K562 (cell line): Measurements from ENCODE around the gene PLA2G12B. TPM values are rescaled to one million over a fixed set of nuclear protein-coding genes. Genes with fewer than 3 reads are reported as not detected.
A peak's percentile ranks its signal among the peaks of the same experiment; 100 is the strongest.

Experiments
- ATAC-seq: fragments of 200-7000 bp; cut with Tn5 transposase; 3 replicates; pipeline ENCODE4 v1.9.1; 2020; ENCODE audit warnings: moderate library complexity
- BruUV-seq: library from RNA; stranded (reverse); fragments of 400-500 nt; replicated peaks from 2 replicates; lab custom pipeline; 2021; lab: Mats Ljungman, UMichigan
- CTCF ChIA-PET: fragments of 300-600 bp; formaldehyde crosslinking; extraction: SDS; loops from one replicate; lab custom pipeline; 2021; ENCODE audit warnings: low intra/inter-chr PET ratio; lab: Yijun Ruan, JAX
- POLR2A ChIA-PET: fragments of 300-600, 350-650 bp; sonication (Branson Sonifier 250); formaldehyde crosslinking; extraction: SDS; loops from one replicate; lab custom pipeline; 2021; ENCODE audit warnings: antibody characterized with exemption, inconsistent platforms; lab: Yijun Ruan, JAX
- DNase-seq, 4 experiments: peaks; one replicate each; pipeline versions ENCODE4 v3.0.0 to v3.0.0-alpha.2; 2011 to 2018; ENCODE audit warnings: low spot score in 3 of 4, mixed read lengths in 3 of 4; ENCODE audit errors: extremely low read depth in 1 of 4
- FAIRE-seq: peaks from 2 replicates; lab custom pipeline; 2011; peaks lifted over from hg19 to GRCh38; lab: Jason Lieb, UNC
- H2AFZ ChIP-seq: 2 replicates; pipeline ENCODE4 v1.6.0; 2011; ENCODE audit warnings: low read depth, low read length, control low read depth, inconsistent platforms
- H3K27ac ChIP-seq: fragments of 200-600 bp; 3 replicates; pipeline ENCODE4 v1.8.0; 2011; ENCODE audit warnings: low read depth, mild to moderate bottlenecking, control low read depth, inconsistent platforms, low read length, moderate library complexity, mixed read lengths; ENCODE audit errors: extremely low read depth
- H3K27me3 ChIP-seq, 2 experiments: fragments of 300-600 bp in 1 of 2; 2 replicates in 1 of 2; 3 replicates in 1 of 2; pipeline versions ENCODE4 v1.6.0 to v1.8.0; 2011; ENCODE audit warnings: inconsistent platforms in 2 of 2, low read length in 2 of 2, mild to moderate bottlenecking in 1 of 2, mixed read lengths in 1 of 2, moderate library complexity in 1 of 2; ENCODE audit not compliant: control insufficient read depth in 2 of 2, insufficient read depth in 2 of 2
- H3K36me3 ChIP-seq: fragments of 300-600 bp; 3 replicates; pipeline ENCODE4 v1.8.0; 2011; ENCODE audit warnings: mild to moderate bottlenecking, low read length, inconsistent platforms; ENCODE audit not compliant: control insufficient read depth, insufficient read depth
- H3K4me1 ChIP-seq, 2 experiments: fragments of 200-600 bp in 1 of 2; replicated peaks in 1 of 2; 2 replicates in 1 of 2; 3 replicates in 1 of 2; pipeline versions ENCODE4 v1.5.1 to v1.8.0; 2011; ENCODE audit warnings: inconsistent platforms in 2 of 2, low read length in 2 of 2, mild to moderate bottlenecking in 1 of 2, mixed read lengths in 1 of 2, moderate library complexity in 1 of 2; ENCODE audit not compliant: control insufficient read depth in 2 of 2, insufficient read depth in 2 of 2
- H3K4me2 ChIP-seq: 2 replicates; pipeline ENCODE4 v1.6.1; 2011; ENCODE audit warnings: low read length, control low read depth, inconsistent platforms, mixed read lengths; ENCODE audit not compliant: insufficient read depth
- H3K4me3 ChIP-seq: fragments of 200-600 bp; sonication (generic), shearing (Covaris generic); 2 replicates; pipeline ENCODE4 v1.5.1; 2016; ENCODE audit warnings: control low read depth, inconsistent platforms
- H3K79me2 ChIP-seq: fragments of 200-600 bp; 3 replicates; pipeline ENCODE4 v1.8.0; 2011; ENCODE audit warnings: low read length, inconsistent platforms; ENCODE audit not compliant: control insufficient read depth, insufficient read depth
- H3K9ac ChIP-seq, 2 experiments: 2 replicates each; pipeline versions ENCODE4 v1.6.0 to v1.6.1; 2011; ENCODE audit warnings: low read depth in 2 of 2, low read length in 2 of 2, control low read depth in 1 of 2, inconsistent platforms in 1 of 2, mild to moderate bottlenecking in 1 of 2, mixed read lengths in 1 of 2; ENCODE audit not compliant: insufficient read depth in 1 of 2
- H3K9me1 ChIP-seq: one replicate; pipeline ENCODE4 v1.6.0; 2011; ENCODE audit warnings: inconsistent platforms, mild to moderate bottlenecking, low read length, moderate library complexity; ENCODE audit not compliant: control insufficient read depth, insufficient read depth
- H3K9me3 ChIP-seq: replicated peaks from 2 replicates; pipeline ENCODE4 v1.5.1; 2011; ENCODE audit warnings: low read depth, low read length, inconsistent platforms; ENCODE audit not compliant: control insufficient read depth, insufficient read depth
- H4K20me1 ChIP-seq: replicated peaks from 2 replicates; pipeline ENCODE4 v1.6.1; 2011; ENCODE audit warnings: low read length, inconsistent platforms, mixed read lengths; ENCODE audit not compliant: control insufficient read depth, insufficient read depth
- ARID3B ChIP-seq: fragments of 250-450 bp; sonication (Bioruptor Pico); IDR thresholded peaks from 2 replicates; pipeline ENCODE4 v1.4.0; 2020; ENCODE audit warnings: borderline replicate concordance
- CHD2 ChIP-seq: IDR thresholded peaks from 2 replicates; pipeline ENCODE4 v1.6.1; 2011; ENCODE audit warnings: low read depth, low read length
- CUX1 ChIP-seq: fragments of 200-800 bp; sonication (Bioruptor generic); IDR thresholded peaks from 2 replicates; pipeline ENCODE4 v1.6.1; 2016; ENCODE audit warnings: missing genetic modification characterization, missing compliant biosample characterization
- MED1 ChIP-seq: sonication (generic); formaldehyde crosslinking; IDR thresholded peaks from 2 replicates; pipeline ENCODE4 v1.8.1; 2023; ENCODE audit warnings: missing genetic modification reagents, borderline replicate concordance
- NFYB ChIP-seq: IDR thresholded peaks from 2 replicates; pipeline ENCODE4 v1.6.1; 2011; ENCODE audit warnings: mild to moderate bottlenecking, moderate library complexity; ENCODE audit not compliant: insufficient read length; ENCODE audit errors: extremely low read depth
- NUFIP1 ChIP-seq: fragments of 450-650 bp; IDR thresholded peaks from 2 replicates; pipeline ENCODE4 v1.6.1; 2018; ENCODE audit not compliant: partially characterized antibody
- POLR2A ChIP-seq: fragments of 450-650 bp; conservative IDR thresholded peaks from 2 replicates; pipeline ENCODE4 v1.6.1; 2016
- WGBS: fragments of 100-300 bp; shearing (Covaris generic); methylation state at CpG from one replicate; pipeline ENCODE4 v1.1.6; 2016; ENCODE audit warnings: low coverage, mixed read lengths; ENCODE audit not compliant: insufficient coverage; ENCODE audit errors: missing lambda C conversion rate; 5-methylcytosine and 5-hydroxymethylcytosine counted together
- in situ Hi-C: fragments of 300-500 bp; cut with MboI; formaldehyde crosslinking; loops from 4 replicates; pipeline ENCODE4 v1.15.0; 2018; ENCODE audit warnings: inconsistent platforms, mixed read lengths
- intact Hi-C: fragments of 100-400 bp; cut with micrococcal nuclease; formaldehyde crosslinking; loops from 2 replicates; pipeline ENCODE4 v1.14.2; 2022
- polyA plus RNA-seq, 8 experiments: library from polyadenylated mRNA; depleted of rRNA in 4 of 8; stranded (reverse) in 5 of 8; unstranded in 3 of 8; fragments of >200 nt; fragmentation: Nextera tagmentation in 2 of 8; fragmentation: Illumina TruSeq in 1 of 8; extraction: Ambion mirVana in 2 of 8; extraction: Trizol in 1 of 8; gene quantifications; 2 replicates each; pipeline versions ENCODE4 v1.2.1 to v1.2.3, GENCODE V29; 2011 to 2014; ENCODE audit warnings: inconsistent platforms in 1 of 8, missing spikeins in 1 of 8
- total RNA-seq, 7 experiments: library from RNA; depleted of rRNA in 6 of 7; stranded (reverse); fragments of >200 nt in 6 of 7; fragmentation: Illumina TruSeq in 2 of 7; extraction: Trizol in 2 of 7; gene quantifications; 2 replicates each; pipeline versions ENCODE4 v1.2.1 to v1.2.3, GENCODE V29; 2011 to 2021; ENCODE audit warnings: low replicate concordance in 1 of 7

Gene PLA2G12B
- total and polyA plus RNA-seq, 9 of the 15 experiments (the other 6 are each of a cell fraction or from before 2014, with no cell fraction given), result not detected

- peak; percentile 66 for ATAC-seq
- intact Hi-C loops, result no loop called here
- WGBS, result 6% methylated on average over 3 of the region's 3 CpGs
Measured at GRCh38 chr10:72925951-72926465, 28.6 kb downstream of the PLA2G12B start.

More at GRCh38 chr10:72925951-72926465, 28.6 kb downstream of the PLA2G12B start:
- Histone ChIP-seq H4K20me1 (no peaks in the 10 kb centered on the region), H3K27me3 (peaks cover 16 to 27% of the 10 kb centered on the region in 2 experiments), H2AFZ (no peak overlapping the region), H3K27ac (no peak overlapping the region), H3K4me3 (no peak overlapping the region), H3K79me2 (no peaks in the 10 kb centered on the region), H3K9me1 (no peaks in the 10 kb centered on the region)
- CTCF ChIA-PET, result no interaction called here
- in situ Hi-C loops, result no loop called here
- FAIRE-seq, result no peak
- no TSS peak for BruUV-seq
- TF ChIP-seq MED1 (CRISPR knock-in tag) (no peak), CHD2 (no peak), POLR2A (no peak), NFYB (no peak), ARID3B (CRISPR knock-in tag) (no peak), NUFIP1 (no peak), CUX1 (CRISPR knock-in tag) (no peak)
- TF ChIP-seq, all 486 proteins: peak for 0
- no peaks in the 10 kb centered on the region; the same call in 1 of the 2 replicates for H3K9me3 ChIP-seq
- no peak overlapping the region for H3K9ac ChIP-seq
- H3K36me3 ChIP-seq, result no peaks in the 10 kb centered on the region
- H3K4me2 ChIP-seq, result no peak overlapping the region
- no peak for DNase-seq
- H3K4me1 ChIP-seq, result no peaks in the 10 kb centered on the region; a peak in 1 of 5 replicates
- POLR2A ChIA-PET, result interaction anchor here (0.6 to 2.2 kb wide), 3 partner anchors 9 to 231 kb away, joined by 3 to 11 read pairs (median 5); no protein-coding TSS in a partner anchor
